NCI-H226 (cell line): Measurements from ENCODE around the gene SLC35E4.

Source experiments
- DNase-seq: peaks from one replicate; pipeline ENCODE4 v3.0.0-alpha.2; 2015

The SLC35E4 gene

DNA sequence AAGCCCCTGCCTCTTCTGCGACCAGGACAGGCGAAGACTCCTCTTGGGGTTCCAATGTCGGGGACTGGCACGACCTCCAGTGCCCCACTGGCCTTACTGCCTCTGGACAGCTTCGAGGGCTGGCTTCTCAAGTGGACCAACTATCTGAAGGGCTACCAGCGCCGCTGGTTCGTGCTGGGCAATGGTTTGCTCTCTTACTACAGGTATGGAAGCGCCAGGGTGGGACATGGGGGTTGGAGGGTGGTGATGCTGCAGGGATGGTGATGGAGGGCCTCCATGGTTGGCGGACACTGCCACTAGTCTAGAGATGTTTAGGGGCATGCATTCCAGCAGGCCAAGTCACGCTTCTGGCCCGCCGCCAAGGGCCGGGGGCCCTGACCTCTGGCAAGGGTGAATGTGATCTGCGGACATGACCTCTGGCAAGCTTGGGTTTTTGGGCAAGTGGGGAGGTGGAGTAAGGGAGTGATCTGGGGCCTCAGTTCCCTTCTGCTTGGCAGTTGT, 59.8 kb downstream of the SLC35E4 start:
- DNase-seq, result no peak

DNA sequence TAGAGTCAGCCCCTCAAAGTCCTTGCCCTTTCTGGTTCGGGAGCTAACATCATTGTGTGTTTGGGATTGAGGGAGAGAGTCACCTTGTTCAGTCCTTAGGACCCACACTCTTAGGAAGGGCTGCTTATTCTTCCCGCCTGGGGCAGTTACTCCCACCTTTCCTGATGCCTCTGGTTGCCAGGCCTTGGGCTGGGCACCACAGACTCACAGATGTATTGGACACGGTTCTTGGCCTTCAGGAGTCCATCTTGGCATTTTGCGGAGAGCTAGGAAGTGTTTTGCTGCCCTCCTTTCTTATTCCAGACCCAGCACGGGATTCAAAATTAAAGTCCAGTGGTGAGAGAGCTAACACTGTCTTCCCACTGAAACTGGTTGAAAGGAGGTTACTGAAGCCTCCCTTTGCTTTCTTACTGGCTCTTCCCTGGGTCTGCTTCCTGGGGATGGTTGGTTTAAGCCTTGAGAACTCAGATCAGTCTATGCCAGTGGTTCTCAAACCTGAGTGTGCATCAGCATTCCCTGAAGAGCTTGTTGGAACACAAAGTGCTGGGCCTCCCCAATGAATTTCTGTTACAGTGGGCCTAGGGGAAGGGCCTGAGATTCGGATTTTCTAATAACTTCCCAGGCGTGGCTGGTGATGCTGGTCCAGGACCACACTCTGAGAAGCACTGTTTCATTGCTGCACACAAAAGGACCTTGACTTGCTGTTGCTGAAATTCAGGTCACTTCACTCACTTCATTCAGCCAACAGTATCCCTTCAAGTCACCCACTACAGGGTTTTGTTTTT, 60.5 kb downstream of the SLC35E4 start:
- no peak for DNase-seq
